HG02943 (cell line): ENCODE data around the gene PDE9A.

Source experiments
- ATAC-seq: cut with Tn5 transposase; IDR thresholded peaks from one replicate; pipeline ENCODE4 v1.9.1; 2021; ENCODE audit warnings: mild to moderate bottlenecking, low read depth, moderate library complexity; ENCODE audit not compliant: unreplicated experiment

PDE9A gene

GRCh38 chr21:42655796-42656770, 2.7 kb downstream of the PDE9A start:
- no peak for ATAC-seq

- no peak for ATAC-seq
Measured at GRCh38 chr21:42656872-42657271, 3.5 kb downstream of the PDE9A start.

- no peak for ATAC-seq
Measured at GRCh38 chr21:42657676-42658319, 4.4 kb downstream of the PDE9A start.

GRCh38 chr21:42658320-42659105, 5.1 kb downstream of the PDE9A start:
- ATAC-seq = no peak

- no peak for ATAC-seq
Measured at GRCh38 chr21:42659416-42660117, 6.1 kb downstream of the PDE9A start.

- ATAC-seq = no peak
Measured at GRCh38 chr21:42660118-42660470, 6.7 kb downstream of the PDE9A start.

GRCh38 chr21:42661688-42662429, 8.4 kb downstream of the PDE9A start:
- no peak for ATAC-seq

GRCh38 chr21:42662430-42663199, 9.2 kb downstream of the PDE9A start:
- ATAC-seq = no peak

- no peak for ATAC-seq
Measured at GRCh38 chr21:42663200-42663750, 9.9 kb downstream of the PDE9A start.

GRCh38 chr21:42663860-42664535, 10.6 kb downstream of the PDE9A start:
- ATAC-seq = no peak

- no peak for ATAC-seq
Measured at GRCh38 chr21:42664614-42665013, 11.2 kb downstream of the PDE9A start.

GRCh38 chr21:42665026-42665425, 11.6 kb downstream of the PDE9A start:
- no peak for ATAC-seq

GRCh38 chr21:42665484-42665883, 12.1 kb downstream of the PDE9A start:
- ATAC-seq = no peak

GRCh38 chr21:42666023-42666747, 12.8 kb downstream of the PDE9A start:
- no peak for ATAC-seq

- ATAC-seq = no peak
Measured at GRCh38 chr21:42666925-42667324, 13.5 kb downstream of the PDE9A start.

- no peak for ATAC-seq
Measured at GRCh38 chr21:42668298-42668992, 15.0 kb downstream of the PDE9A start.

GRCh38 chr21:42669041-42669440, 15.6 kb downstream of the PDE9A start:
- ATAC-seq = no peak
